GM06990 (cell line): ENCODE results near the gene MED25.
A peak's percentile ranks its signal among the peaks of the same experiment; 100 is the strongest.

ENCODE experiments used
- DNase-seq: peaks from one replicate; pipeline ENCODE4 v3.0.0-alpha.2; 2011; ENCODE audit not compliant: insufficient read length; ENCODE audit errors: extremely low read depth
- H3K27me3 ChIP-seq: replicated peaks from 2 replicates; pipeline ENCODE4 v1.6.0; 2011; ENCODE audit warnings: low read length; ENCODE audit not compliant: control insufficient read depth, insufficient read depth
- H3K36me3 ChIP-seq: 2 replicates; pipeline ENCODE4 v1.5.1; 2011; ENCODE audit warnings: low read length; ENCODE audit not compliant: control insufficient read depth, insufficient read depth
- H3K4me3 ChIP-seq: replicated peaks from 2 replicates; pipeline ENCODE4 v1.5.1; 2011; ENCODE audit warnings: low read depth, mild to moderate bottlenecking, control low read depth, low read length
- TF ChIP-seq, protein P1 (sequence below): IDR thresholded peaks from 2 replicates; pipeline ENCODE4 v1.5.1; 2011; ENCODE audit warnings: low read length, control low read depth, mild to moderate bottlenecking, inconsistent platforms; ENCODE audit not compliant: insufficient read depth, poor library complexity, severe bottlenecking

MED25 gene

DNA sequence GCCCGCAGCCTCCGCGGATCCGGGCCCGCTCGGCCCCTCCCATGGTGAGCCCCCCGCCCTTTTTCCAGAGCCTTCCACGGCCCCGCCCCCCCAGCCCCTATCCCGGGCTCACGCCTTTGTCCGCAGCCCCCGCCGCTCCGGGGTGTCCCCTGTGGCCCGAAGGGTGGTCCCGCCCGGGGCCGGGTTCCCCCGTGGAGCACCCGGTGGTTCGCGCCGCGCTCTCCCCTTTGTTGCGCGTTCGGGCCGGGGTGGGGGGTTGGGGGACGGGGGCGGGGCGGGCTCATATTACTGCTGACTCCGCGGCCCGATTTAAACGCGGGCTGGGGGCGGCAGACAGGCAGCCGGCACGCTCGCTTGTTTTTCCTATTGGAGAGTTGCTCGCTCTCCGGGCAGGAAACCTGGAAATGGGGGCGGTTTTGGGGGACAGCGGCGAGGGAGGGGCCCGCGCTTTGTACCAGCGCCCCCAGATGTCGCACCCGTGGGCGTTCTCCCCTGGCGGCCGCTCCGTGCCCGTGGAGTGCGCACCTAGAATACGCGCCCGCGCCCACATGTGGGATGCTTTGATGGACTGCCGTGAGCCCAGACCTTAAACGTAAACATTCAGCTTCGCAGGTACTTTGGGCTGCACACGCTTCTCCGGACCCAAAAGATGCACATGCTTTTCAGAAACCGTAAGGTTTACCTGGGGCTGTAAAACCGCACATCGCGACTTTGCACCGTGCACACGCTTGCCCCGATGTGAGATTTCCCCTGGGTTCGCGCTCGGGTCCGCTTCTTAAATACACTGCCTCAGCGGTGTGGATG is 33.6 kb downstream of the MED25 start:
- DNase-seq = no peak
- Histone ChIP-seq H3K36me3 (peaks cover 8% of the 10 kb centered on the region), H3K4me3 (peak overlapping the region; percentile 70), H3K27me3 (no peaks in the 10 kb centered on the region)
- TF ChIP-seq, protein P1, sequence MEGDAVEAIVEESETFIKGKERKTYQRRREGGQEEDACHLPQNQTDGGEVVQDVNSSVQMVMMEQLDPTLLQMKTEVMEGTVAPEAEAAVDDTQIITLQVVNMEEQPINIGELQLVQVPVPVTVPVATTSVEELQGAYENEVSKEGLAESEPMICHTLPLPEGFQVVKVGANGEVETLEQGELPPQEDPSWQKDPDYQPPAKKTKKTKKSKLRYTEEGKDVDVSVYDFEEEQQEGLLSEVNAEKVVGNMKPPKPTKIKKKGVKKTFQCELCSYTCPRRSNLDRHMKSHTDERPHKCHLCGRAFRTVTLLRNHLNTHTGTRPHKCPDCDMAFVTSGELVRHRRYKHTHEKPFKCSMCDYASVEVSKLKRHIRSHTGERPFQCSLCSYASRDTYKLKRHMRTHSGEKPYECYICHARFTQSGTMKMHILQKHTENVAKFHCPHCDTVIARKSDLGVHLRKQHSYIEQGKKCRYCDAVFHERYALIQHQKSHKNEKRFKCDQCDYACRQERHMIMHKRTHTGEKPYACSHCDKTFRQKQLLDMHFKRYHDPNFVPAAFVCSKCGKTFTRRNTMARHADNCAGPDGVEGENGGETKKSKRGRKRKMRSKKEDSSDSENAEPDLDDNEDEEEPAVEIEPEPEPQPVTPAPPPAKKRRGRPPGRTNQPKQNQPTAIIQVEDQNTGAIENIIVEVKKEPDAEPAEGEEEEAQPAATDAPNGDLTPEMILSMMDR = peak; percentile 3

DNA sequence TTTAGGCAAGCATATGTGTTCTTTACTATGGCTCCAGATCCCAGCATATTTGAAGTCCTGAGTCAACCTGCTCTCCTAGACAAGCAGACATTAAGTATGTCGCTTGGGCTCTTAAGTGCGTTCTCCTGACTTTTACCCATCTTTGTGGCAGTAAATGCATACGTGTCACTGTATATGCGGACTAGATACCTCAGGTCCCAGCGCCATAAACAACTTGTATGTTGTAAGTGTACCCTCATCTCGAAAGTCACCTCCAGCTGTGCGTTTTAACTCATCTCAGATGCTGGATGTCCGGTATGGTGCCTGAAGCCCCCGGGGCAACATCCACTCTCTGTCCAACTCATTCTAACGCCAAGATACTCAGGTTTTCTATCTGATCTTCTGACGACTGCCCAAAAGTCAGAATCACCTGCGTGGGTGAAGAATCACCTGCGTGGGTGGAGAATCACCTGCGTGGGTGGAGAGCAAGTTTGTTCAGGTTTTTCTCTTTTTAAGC is 34.6 kb downstream of the MED25 start:
- Histone ChIP-seq H3K36me3 (peaks cover 11% of the 10 kb centered on the region), H3K27me3 (no peaks in the 10 kb centered on the region), H3K4me3 (no peak overlapping the region)
- TF ChIP-seq, protein P1 = no peak
- no peak for DNase-seq

DNA sequence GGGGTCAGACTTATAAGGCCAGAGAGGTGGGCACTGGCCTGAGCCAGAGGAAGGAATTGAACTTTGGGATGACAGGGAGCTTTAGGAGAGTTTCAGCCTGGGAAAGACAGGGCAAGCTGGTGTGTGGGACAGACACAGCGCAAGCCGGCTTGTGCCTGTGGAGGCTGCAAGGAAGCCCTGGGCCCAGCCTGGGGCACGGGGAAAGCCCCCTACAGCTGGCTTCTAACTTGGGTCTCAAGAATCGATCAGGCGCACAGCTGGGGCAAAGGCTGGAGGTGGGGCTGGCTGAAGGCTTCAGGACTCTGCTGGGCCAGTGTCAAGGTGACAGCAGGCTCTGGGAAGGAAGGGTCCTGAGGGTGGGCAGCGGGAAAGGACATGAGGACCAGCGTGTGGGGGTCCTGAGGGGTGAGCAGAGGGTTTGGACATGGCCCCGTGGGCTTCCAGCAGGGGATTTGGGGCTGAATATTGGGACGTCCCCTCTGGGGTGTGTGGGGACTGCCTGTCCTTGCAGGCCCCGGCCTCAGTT is 35.8 kb downstream of the MED25 start:
- H3K36me3 ChIP-seq = peaks cover 20% of the 10 kb centered on the region
- H3K4me3 ChIP-seq = no peak overlapping the region
- no peaks in the 10 kb centered on the region for H3K27me3 ChIP-seq
- TF ChIP-seq, protein P1 = no peak
- no peak for DNase-seq

DNA sequence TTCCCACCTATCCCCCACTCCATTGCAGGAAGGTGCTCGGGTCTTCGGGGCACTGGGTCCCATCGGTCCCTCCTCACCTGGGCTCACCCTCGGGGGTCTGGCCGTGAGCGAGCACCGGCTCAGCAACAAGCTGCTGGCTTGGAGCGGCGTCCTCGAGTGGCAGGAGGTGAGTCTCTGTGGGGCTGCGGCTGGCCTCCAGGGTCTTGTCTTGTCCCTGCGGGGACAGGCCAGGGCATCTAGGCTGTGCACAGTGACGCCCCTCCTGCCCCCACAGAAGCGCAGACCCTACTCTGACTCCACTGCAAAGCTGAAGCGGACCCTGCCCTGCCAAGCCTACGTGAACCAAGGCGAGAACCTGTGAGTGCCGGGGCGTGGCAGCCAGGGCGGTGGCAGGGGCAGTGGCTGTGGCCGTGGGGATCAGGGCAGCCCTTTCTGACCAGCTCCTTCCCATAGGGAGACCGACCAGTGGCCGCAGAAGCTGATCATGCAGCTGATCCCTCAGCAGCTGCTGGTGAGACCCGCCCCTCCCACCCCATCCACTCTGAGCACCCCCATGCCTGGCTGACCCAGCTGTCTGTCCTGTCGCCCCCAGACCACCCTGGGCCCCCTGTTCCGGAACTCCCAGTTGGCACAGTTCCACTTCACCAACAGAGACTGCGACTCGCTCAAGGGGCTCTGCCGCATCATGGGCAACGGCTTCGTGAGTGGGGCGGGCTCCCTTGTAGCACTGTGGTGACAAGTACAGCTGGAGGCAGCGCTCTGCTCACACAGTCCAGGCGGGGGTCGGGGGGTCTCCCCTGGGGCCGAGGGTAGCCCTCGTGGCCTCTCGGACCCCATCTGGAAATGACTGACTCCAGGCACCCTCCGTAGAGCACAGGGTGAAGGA is 36.5 kb downstream of the MED25 start:
- H3K4me3 ChIP-seq = no peak overlapping the region
- TF ChIP-seq, protein P1 = no peak
- no peaks in the 10 kb centered on the region for H3K27me3 ChIP-seq
- H3K36me3 ChIP-seq = peaks cover 21% of the 10 kb centered on the region
- DNase-seq = no peak

DNA sequence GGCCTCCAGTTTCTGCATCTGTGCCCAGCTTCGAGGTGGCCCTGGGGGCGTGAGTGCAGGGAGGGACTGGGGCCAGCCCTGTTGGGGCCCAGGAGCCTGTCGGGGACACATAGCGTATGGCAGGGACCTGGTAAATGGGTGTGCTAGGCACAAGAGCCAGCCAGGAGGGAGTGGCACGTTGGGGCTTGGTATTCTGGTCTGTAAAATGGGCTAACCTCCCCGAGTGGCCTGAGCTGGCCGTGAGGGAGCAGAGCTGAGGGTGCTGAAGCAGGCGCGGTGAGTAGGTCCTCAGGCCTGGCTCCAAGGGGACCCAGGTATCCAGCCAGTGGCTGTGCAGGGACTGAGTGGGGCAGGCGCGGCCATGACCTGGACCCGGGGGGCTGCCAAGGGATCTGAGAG is 37.2 kb downstream of the MED25 start:
- peaks cover 25% of the 10 kb centered on the region for H3K36me3 ChIP-seq
- H3K4me3 ChIP-seq = no peak overlapping the region
- DNase-seq = no peak
- H3K27me3 ChIP-seq = no peaks in the 10 kb centered on the region
- TF ChIP-seq, protein P1 = no peak
